ENCODE measurements around the gene PLPPR4. TPM values are rescaled to one million over a fixed set of nuclear protein-coding genes. Genes with fewer than 3 reads are reported as not detected.
"Not testable (repeated sequence)": the region's sequence is repeated elsewhere in the genome, so short reads cannot be mapped to it uniquely, and the experiment has no call there.

PLPPR4 gene
- total and polyA plus RNA-seq, 2 experiments from 2014 or later: 0.68 to 1.2 TPM

DNA sequence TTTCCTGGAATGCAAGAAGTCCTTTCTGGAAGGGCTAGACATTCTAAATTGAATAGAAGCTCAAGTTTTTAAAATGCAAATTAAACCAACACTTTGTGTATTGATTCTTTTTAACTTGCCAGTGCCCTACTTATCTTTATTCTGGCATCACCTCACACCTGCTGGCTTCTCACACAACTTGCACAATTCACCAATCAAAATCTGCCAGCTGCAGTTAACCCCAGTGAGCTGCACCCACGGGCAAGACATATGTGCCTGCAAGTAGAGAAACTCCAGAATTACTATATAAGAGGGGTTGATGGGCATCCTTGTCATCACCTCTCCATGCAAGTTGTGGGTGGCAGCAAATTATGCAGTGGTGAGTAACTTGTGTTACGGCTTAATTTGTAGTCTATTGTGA is 11.7 kb upstream of the PLPPR4 start:
- Histone ChIP-seq H3K36me3 (replicated peaks; ENCODE audit: insufficient read depth, low read depth) (no peaks in the 10 kb centered on the region), H3K4me3 (no peak overlapping the region), H3K9me2 (replicated peaks; ENCODE audit: insufficient read depth) (no peaks in the 10 kb centered on the region), H3K79me2 (no peaks in the 10 kb centered on the region), H2AFZ (no peak overlapping the region), H4K20me1 (ENCODE audit: insufficient read depth, poor library complexity, severe bottlenecking) (no peaks in the 10 kb centered on the region), H3K27me3 (no peaks in the 10 kb centered on the region), H3K27ac (no peak overlapping the region), H3K4me2 (no peak overlapping the region), H3K4me1 (ENCODE audit: insufficient read depth) (no peaks in the 10 kb centered on the region), H3K9me3 (ENCODE audit: low read depth) (no peaks in the 10 kb centered on the region)
- whole genome bisulfite sequencing (ENCODE audit: low lambda C conversion rate, missing lambda C conversion rate): 69% methylated on average over 2 of the region's 2 CpGs
- TF ChIP-seq EZH2phosphoT487 (IDR thresholded peaks at IDR 0.05; ENCODE audit: low read depth, severe bottlenecking, unreplicated experiment): no peak
- TF ChIP-seq EZH2 (IDR thresholded peaks at IDR 0.05; ENCODE audit: borderline replicate concordance): no peak
- TF ChIP-seq, protein P1, sequence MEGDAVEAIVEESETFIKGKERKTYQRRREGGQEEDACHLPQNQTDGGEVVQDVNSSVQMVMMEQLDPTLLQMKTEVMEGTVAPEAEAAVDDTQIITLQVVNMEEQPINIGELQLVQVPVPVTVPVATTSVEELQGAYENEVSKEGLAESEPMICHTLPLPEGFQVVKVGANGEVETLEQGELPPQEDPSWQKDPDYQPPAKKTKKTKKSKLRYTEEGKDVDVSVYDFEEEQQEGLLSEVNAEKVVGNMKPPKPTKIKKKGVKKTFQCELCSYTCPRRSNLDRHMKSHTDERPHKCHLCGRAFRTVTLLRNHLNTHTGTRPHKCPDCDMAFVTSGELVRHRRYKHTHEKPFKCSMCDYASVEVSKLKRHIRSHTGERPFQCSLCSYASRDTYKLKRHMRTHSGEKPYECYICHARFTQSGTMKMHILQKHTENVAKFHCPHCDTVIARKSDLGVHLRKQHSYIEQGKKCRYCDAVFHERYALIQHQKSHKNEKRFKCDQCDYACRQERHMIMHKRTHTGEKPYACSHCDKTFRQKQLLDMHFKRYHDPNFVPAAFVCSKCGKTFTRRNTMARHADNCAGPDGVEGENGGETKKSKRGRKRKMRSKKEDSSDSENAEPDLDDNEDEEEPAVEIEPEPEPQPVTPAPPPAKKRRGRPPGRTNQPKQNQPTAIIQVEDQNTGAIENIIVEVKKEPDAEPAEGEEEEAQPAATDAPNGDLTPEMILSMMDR (IDR thresholded peaks at IDR 0.05; ENCODE audit: poor library complexity): no peak
- DNase-seq (ENCODE audit: low spot score): no peak

DNA sequence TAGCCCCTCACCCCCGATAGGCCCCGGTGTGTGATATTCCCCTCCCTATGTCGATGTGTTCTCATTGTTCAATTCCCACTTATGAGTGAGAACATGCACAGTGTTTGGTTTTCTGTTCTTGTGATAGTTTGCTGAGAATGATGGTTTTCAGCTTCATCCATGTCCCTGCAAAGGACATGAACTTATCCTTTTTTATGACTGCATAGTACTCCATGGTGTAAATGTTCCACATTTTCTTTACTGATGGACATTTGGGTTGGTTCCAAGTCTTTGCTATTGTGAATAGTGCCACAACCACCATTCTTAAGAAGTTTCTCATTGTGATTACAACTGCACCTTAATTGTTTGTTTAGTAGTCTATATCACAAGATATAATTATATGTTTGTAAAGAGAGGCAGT is 3.9 kb upstream of the PLPPR4 start:
- WGBS (ENCODE audit: low lambda C conversion rate, missing lambda C conversion rate): 100% methylated on average over 3 of the region's 3 CpGs
- not testable (repeated sequence) for H3K4me3 ChIP-seq; H3K79me2 ChIP-seq; H3K4me1 ChIP-seq (ENCODE audit: insufficient read depth); H2AFZ ChIP-seq; H4K20me1 ChIP-seq (ENCODE audit: insufficient read depth, poor library complexity, severe bottlenecking); H3K27ac ChIP-seq; H3K9me3 ChIP-seq (ENCODE audit: low read depth); H3K4me2 ChIP-seq; DNase-seq (ENCODE audit: low spot score); H3K9me2 ChIP-seq (replicated peaks; ENCODE audit: insufficient read depth); H3K36me3 ChIP-seq (replicated peaks; ENCODE audit: insufficient read depth, low read depth)
- peaks cover 29% of the 10 kb centered on the region for H3K27me3 ChIP-seq

DNA sequence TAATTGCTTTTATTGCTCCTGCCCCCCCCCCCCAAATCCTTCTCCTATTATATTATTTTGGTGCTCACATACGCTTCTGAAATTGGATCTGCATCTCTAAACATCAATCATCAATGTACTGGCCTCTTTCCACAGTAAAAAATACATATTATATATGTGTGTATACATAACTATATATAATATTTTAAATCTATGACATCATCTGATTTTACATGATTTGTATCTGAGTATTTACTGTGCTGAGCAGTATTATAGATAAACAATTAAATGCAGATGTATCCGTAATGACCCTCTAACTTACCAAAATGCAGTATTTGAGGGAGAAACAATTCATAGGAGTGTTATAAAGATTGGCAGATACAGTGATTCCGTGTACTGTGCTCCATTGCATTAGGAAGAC is 832 bp downstream of the PLPPR4 start:
- H3K9me3 ChIP-seq (ENCODE audit: low read depth): no peaks in the 10 kb centered on the region
- WGBS (ENCODE audit: low lambda C conversion rate, missing lambda C conversion rate): 64% methylated on average over 3 of the region's 3 CpGs
- H3K4me2 ChIP-seq: peak overlapping the region; percentile 95
- DNase-seq (ENCODE audit: low spot score): no peak
- no peaks in the 10 kb centered on the region for H3K36me3 ChIP-seq (replicated peaks; ENCODE audit: insufficient read depth, low read depth)
- no peaks in the 10 kb centered on the region for H3K79me2 ChIP-seq
- H3K27ac ChIP-seq: no peak overlapping the region
- no peaks in the 10 kb centered on the region for H3K9me2 ChIP-seq (replicated peaks; ENCODE audit: insufficient read depth)
- no peaks in the 10 kb centered on the region for H3K4me1 ChIP-seq (ENCODE audit: insufficient read depth)
- peaks cover 34% of the 10 kb centered on the region for H3K27me3 ChIP-seq
- H2AFZ ChIP-seq: no peak overlapping the region
- H3K4me3 ChIP-seq: no peak overlapping the region
- H4K20me1 ChIP-seq (ENCODE audit: insufficient read depth, poor library complexity, severe bottlenecking): no peaks in the 10 kb centered on the region
- TF ChIP-seq EZH2phosphoT487 (IDR thresholded peaks at IDR 0.05; ENCODE audit: low read depth, severe bottlenecking, unreplicated experiment): no peak
- no peak for TF ChIP-seq EZH2 (IDR thresholded peaks at IDR 0.05; ENCODE audit: borderline replicate concordance)
- TF ChIP-seq, protein P1 (IDR thresholded peaks at IDR 0.05; ENCODE audit: poor library complexity): no peak

DNA sequence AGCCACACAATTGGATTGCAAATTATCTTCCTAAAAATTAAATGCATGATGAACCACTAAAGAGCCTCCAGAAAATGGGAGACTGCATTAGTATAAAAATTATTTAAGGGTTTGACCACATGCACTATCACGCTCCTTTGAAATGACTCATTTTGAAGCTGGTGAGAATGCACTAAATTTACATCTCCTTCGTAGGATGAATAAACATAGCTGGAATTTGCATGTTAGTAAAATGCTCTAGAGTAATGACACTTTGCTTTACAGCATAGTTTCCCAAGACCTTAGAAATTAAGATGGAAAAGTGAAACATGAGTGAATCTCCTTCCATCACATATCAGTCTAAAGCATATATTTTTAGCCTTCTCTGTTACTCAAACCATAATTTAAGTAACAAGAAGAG is 2.4 kb downstream of the PLPPR4 start:
- H4K20me1 ChIP-seq (ENCODE audit: insufficient read depth, poor library complexity, severe bottlenecking): no peaks in the 10 kb centered on the region
- WGBS (ENCODE audit: low lambda C conversion rate, missing lambda C conversion rate): 82% methylated on average over 2 of the region's 2 CpGs
- no peaks in the 10 kb centered on the region for H3K79me2 ChIP-seq
- no peak overlapping the region for H3K4me2 ChIP-seq
- H3K4me3 ChIP-seq: no peak overlapping the region
- H3K27ac ChIP-seq: no peak overlapping the region
- peaks cover 33% of the 10 kb centered on the region for H3K27me3 ChIP-seq
- no peak for DNase-seq (ENCODE audit: low spot score)
- no peak for TF ChIP-seq EZH2phosphoT487 (IDR thresholded peaks at IDR 0.05; ENCODE audit: low read depth, severe bottlenecking, unreplicated experiment)
- no peak for TF ChIP-seq EZH2 (IDR thresholded peaks at IDR 0.05; ENCODE audit: borderline replicate concordance)
- TF ChIP-seq, protein P1 (IDR thresholded peaks at IDR 0.05; ENCODE audit: poor library complexity): no peak
- no peaks in the 10 kb centered on the region for H3K36me3 ChIP-seq (replicated peaks; ENCODE audit: insufficient read depth, low read depth)
- no peak overlapping the region for H2AFZ ChIP-seq
- H3K9me3 ChIP-seq (ENCODE audit: low read depth): no peaks in the 10 kb centered on the region
- no peaks in the 10 kb centered on the region for H3K4me1 ChIP-seq (ENCODE audit: insufficient read depth)
- no peaks in the 10 kb centered on the region for H3K9me2 ChIP-seq (replicated peaks; ENCODE audit: insufficient read depth)
